Endothelial cell of umbilical vein (primary cell): ENCODE results near the gene ADAP1. TPM values are rescaled to one million over a fixed set of nuclear protein-coding genes. Genes with fewer than 3 reads are reported as not detected.

Source experiments
- BruUV-seq: library from RNA; stranded (reverse); fragments of 400-500 nt; replicated peaks from 2 replicates; lab custom pipeline; 2021; lab: Mats Ljungman, UMichigan
- CTCF ChIA-PET: fragments of 300-600, 350-600 bp; sonication (Branson Sonifier 250); formaldehyde crosslinking; loops from one replicate; lab custom pipeline; 2021; ENCODE audit warnings: antibody characterized with exemption, inconsistent platforms; lab: Charles Lee
- POLR2A ChIA-PET: fragments of 300-600, 350-600 bp; sonication (Branson Sonifier 250); formaldehyde crosslinking; loops from one replicate; lab custom pipeline; 2021; ENCODE audit warnings: antibody characterized with exemption, inconsistent platforms; lab: Charles Lee
- DNase-seq: peaks from one replicate; pipeline ENCODE4 v3.0.0-alpha.2; 2011; ENCODE audit warnings: low read depth, low spot score
- FAIRE-seq: peaks from 2 replicates; lab custom pipeline; 2011; peaks lifted over from hg19 to GRCh38; lab: Jason Lieb, UNC
- H2AFZ ChIP-seq: 2 replicates; pipeline ENCODE4 v1.6.0; 2012; ENCODE audit warnings: low read depth, low read length, control low read depth, inconsistent platforms
- H3K27ac ChIP-seq: 2 replicates; pipeline ENCODE4 v1.5.1; 2011; ENCODE audit warnings: low read depth, mild to moderate bottlenecking, control low read depth, low read length, moderate library complexity; ENCODE audit not compliant: insufficient read depth
- H3K27me3 ChIP-seq, 2 experiments: 2 replicates each; pipeline versions ENCODE4 v1.6.0 to v1.6.1; 2011; ENCODE audit warnings: low read length in 2 of 2, mixed read lengths in 1 of 2; ENCODE audit not compliant: control insufficient read depth in 2 of 2, insufficient read depth in 2 of 2
- H3K36me3 ChIP-seq, 2 experiments: 2 replicates in 1 of 2; 3 replicates in 1 of 2; pipeline ENCODE4 v1.5.1; 2011; ENCODE audit warnings: low read length in 2 of 2, mild to moderate bottlenecking in 1 of 2, moderate library complexity in 1 of 2; ENCODE audit not compliant: control insufficient read depth in 2 of 2, insufficient read depth in 2 of 2; ENCODE audit errors: extremely low read depth in 1 of 2
- H3K4me1 ChIP-seq: 3 replicates; pipeline ENCODE4 v1.5.1; 2011; ENCODE audit warnings: mild to moderate bottlenecking, low read length; ENCODE audit not compliant: control insufficient read depth, insufficient read depth; ENCODE audit errors: extremely low read depth
- H3K4me2 ChIP-seq: 2 replicates; pipeline ENCODE4 v1.6.1; 2011; ENCODE audit warnings: low read length, control low read depth, mixed read lengths; ENCODE audit not compliant: insufficient read depth
- H3K4me3 ChIP-seq, 3 experiments: fragments of 200-600 bp in 1 of 3; sonication (generic), shearing (Covaris generic) in 1 of 3; replicated peaks in 1 of 3; 2 replicates each; pipeline ENCODE4 v1.5.1; 2011 to 2016; ENCODE audit warnings: control low read depth in 3 of 3, low read length in 3 of 3, mild to moderate bottlenecking in 2 of 3, inconsistent platforms in 1 of 3, low read depth in 1 of 3, moderate library complexity in 1 of 3; ENCODE audit not compliant: insufficient read depth in 1 of 3
- H3K79me2 ChIP-seq: 2 replicates; pipeline ENCODE4 v1.6.0; 2012; ENCODE audit warnings: low read length, inconsistent platforms; ENCODE audit not compliant: control insufficient read depth, insufficient read depth
- H3K9ac ChIP-seq: replicated peaks from 2 replicates; pipeline ENCODE3; 2011; ENCODE audit warnings: low read length, control low read depth; ENCODE audit not compliant: insufficient read depth; ENCODE audit errors: extremely low read depth
- H3K9me1 ChIP-seq: replicated peaks from 3 replicates; pipeline ENCODE4 v1.6.0; 2011; ENCODE audit warnings: mild to moderate bottlenecking, low read length; ENCODE audit not compliant: control insufficient read depth, insufficient read depth; ENCODE audit errors: extremely low read depth
- H3K9me3 ChIP-seq: replicated peaks from 2 replicates; pipeline ENCODE4 v1.5.1; 2012; ENCODE audit warnings: low read length, inconsistent platforms; ENCODE audit not compliant: control insufficient read depth, insufficient read depth
- H4K20me1 ChIP-seq: replicated peaks from 2 replicates; pipeline ENCODE3; 2011; ENCODE audit warnings: mild to moderate bottlenecking, low read length; ENCODE audit not compliant: control insufficient read depth, insufficient read depth; ENCODE audit errors: extremely low read depth
- CTCF ChIP-seq, 2 donors: IDR thresholded peaks; 1 replicate in 1 of 2; 2 replicates in 1 of 2; pipeline ENCODE4 v1.5.1; 2011; ENCODE audit warnings: low read length in 2 of 2, mild to moderate bottlenecking in 2 of 2, moderate library complexity in 2 of 2, control low read depth in 1 of 2, inconsistent platforms in 1 of 2, low read depth in 1 of 2; ENCODE audit not compliant: insufficient read depth in 1 of 2; ENCODE audit errors: extremely low read depth in 1 of 2
- EZH2 ChIP-seq: IDR thresholded peaks from 2 replicates; pipeline ENCODE4 v1.6.1; 2012; ENCODE audit warnings: borderline replicate concordance, low read depth, mild to moderate bottlenecking, moderate library complexity, low read length, inconsistent platforms; ENCODE audit not compliant: severe bottlenecking
- FOS ChIP-seq: IDR thresholded peaks from 2 replicates; pipeline ENCODE4 v1.6.1; 2011; ENCODE audit warnings: mild to moderate bottlenecking, low read length, moderate library complexity, borderline replicate concordance; ENCODE audit not compliant: insufficient read depth
- GATA2 ChIP-seq: IDR thresholded peaks from 2 replicates; pipeline ENCODE4 v1.7.0; 2011; ENCODE audit warnings: low read depth, mild to moderate bottlenecking, moderate library complexity, mixed read lengths, low read length; ENCODE audit not compliant: insufficient read length, insufficient read depth
- JUN ChIP-seq: IDR thresholded peaks from 2 replicates; pipeline ENCODE4 v1.6.1; 2011; ENCODE audit warnings: borderline replicate concordance, low read depth; ENCODE audit not compliant: insufficient read length, insufficient read depth
- MAX ChIP-seq: IDR thresholded peaks from 2 replicates; pipeline ENCODE4 v1.6.1; 2011; ENCODE audit not compliant: insufficient read depth, insufficient read length
- MYC ChIP-seq: IDR thresholded peaks from one replicate; pipeline ENCODE4 v1.6.1; 2011; ENCODE audit warnings: mild to moderate bottlenecking, low read depth, low read length
- POLR2A ChIP-seq: IDR thresholded peaks from 2 replicates; pipeline ENCODE4 v1.6.1; 2012; ENCODE audit warnings: low read depth, mild to moderate bottlenecking, control low read depth, low read length
- POLR2AphosphoS5 ChIP-seq: IDR thresholded peaks from 2 replicates; pipeline ENCODE4 v1.6.1; 2012; ENCODE audit warnings: low read depth, mild to moderate bottlenecking, control low read depth, low read length, moderate library complexity; ENCODE audit not compliant: insufficient read depth
- dilution Hi-C: fragments of 300-500 bp; cut with MboI; formaldehyde crosslinking; loops from one replicate; pipeline ENCODE4 v1.15.0; 2019; ENCODE audit warnings: low sequenced_read_pairs; ENCODE audit not compliant: extremely low pct_ligation_motif_present
- intact Hi-C: fragments of 100-400 bp; cut with micrococcal nuclease; formaldehyde crosslinking; loops from one replicate; pipeline ENCODE4 v1.10.0; 2022
- polyA plus RNA-seq, 4 experiments: library from polyadenylated mRNA; depleted of rRNA in 3 of 4; stranded (reverse) in 3 of 4; unstranded in 1 of 4; fragments of >200 nt; gene quantifications; 2 replicates each; pipeline versions ENCODE4 v1.2.1 to v1.2.3, GENCODE V29; 2011 to 2012; ENCODE audit warnings: missing spikeins in 1 of 4
- total RNA-seq: library from RNA; stranded (reverse); gene quantifications from 2 replicates; pipeline ENCODE4 v1.2.3, GENCODE V29; 2021

Gene ADAP1
- total and polyA plus RNA-seq, 2 donors (not counting 3 experiments of a cell fraction or from before 2014, with no cell fraction given), result 0.49 to 0.58 TPM

DNA sequence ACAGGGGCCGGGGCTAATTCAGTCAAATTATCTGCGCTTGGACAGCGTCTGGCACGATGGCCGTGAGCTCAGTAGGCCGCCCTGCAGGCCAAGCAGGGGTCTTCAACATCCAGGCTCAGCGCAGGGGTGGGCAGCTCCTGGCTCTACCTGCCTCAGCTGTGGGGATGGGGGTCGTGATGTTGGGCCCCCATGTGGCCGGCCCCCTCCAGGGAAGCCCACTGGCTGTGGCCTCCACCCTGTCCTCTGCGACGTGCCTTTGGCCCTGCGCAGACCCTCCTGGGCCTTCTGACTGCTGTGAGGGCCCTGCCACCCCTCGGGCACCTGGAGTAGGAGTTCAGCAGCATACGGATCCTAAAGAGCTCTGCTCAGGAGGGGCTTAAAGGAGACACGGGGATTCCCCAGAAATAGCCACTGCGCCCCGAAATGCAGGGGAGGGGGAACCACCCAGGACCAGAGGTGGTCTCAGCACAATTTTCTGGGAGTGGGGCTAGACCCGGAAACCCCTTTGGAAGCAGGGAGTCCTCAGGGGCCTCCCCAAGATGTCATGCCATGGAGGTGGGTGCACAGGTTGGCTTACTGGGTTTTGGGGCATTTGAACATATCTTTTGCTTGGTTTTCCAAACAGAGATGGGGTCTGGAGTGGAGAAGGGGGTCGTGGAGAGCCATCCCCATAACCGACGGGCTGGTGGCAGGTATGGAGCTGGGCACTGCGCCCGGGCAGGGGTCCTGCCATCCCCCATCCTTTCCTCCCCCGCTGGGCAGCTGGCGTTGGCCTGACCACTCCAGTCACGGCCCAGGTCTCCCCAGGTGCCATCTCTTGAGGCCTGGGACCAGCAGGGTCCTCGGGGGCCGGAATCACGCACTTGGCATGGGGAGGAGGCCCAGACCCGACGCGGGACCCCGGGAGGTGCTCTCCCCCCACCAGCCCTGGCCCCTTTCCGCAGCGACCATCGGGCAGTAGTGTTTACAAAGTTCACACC lies 4.0 kb upstream of the ADAP1 start:
- Histone ChIP-seq H3K27ac (no peak overlapping the region), H3K4me1 (no peaks in the 10 kb centered on the region), H3K79me2 (no peaks in the 10 kb centered on the region), H3K9ac (no peak overlapping the region), H3K4me2 (no peak overlapping the region), H3K9me1 (no peaks in the 10 kb centered on the region), H3K27me3 (peaks cover 0 to 2% of the 10 kb centered on the region in 2 experiments), H2AFZ (no peak overlapping the region), H3K4me3 (no peak overlapping the region), H3K36me3 (no peaks in the 10 kb centered on the region), H3K9me3 (no peaks in the 10 kb centered on the region), H4K20me1 (no peaks in the 10 kb centered on the region)
- BruUV-seq, result no TSS peak
- no peak for DNase-seq
- intact Hi-C loops, result no loop called here
- no peak for TF ChIP-seq CTCF (IDR thresholded peaks at IDR 0.05; ENCODE audit: extremely low read depth in 1 of 2, insufficient read depth in 1 of 2, low read depth in 1 of 2, low read length in 2 of 2)
- no peak for TF ChIP-seq POLR2AphosphoS5
- TF ChIP-seq MAX, result no peak
- no peak for TF ChIP-seq MYC
- TF ChIP-seq GATA2, result no peak
- TF ChIP-seq FOS, result no peak
- no peak for TF ChIP-seq JUN
- no peak for TF ChIP-seq EZH2
- TF ChIP-seq POLR2A, result no peak
- FAIRE-seq, result no peak
- CTCF ChIA-PET, result interaction anchor here (1.1 to 1.5 kb wide), 2 partner anchors 14 to 127 kb away, joined by 3 to 4 read pairs; partner anchors contain the start of gene SUN1
- dilution Hi-C loops, result no loop called here
- POLR2A ChIA-PET, result interaction anchor here (1.2 kb wide), 1 partner anchor 8 kb away, joined by 3 read pairs; no protein-coding TSS in a partner anchor
